Fibroblast of the aortic adventitia (primary cell): Measurements from ENCODE around the gene ELP4. TPM values are rescaled to one million over a fixed set of nuclear protein-coding genes. Genes with fewer than 3 reads are reported as not detected.
"Not testable (repeated sequence)": the region's sequence is repeated elsewhere in the genome, so short reads cannot be mapped to it uniquely, and the experiment has no call there.

Experiments
- DNase-seq: peaks from one replicate; pipeline ENCODE4 v3.0.0-alpha.2; 2010; ENCODE audit warnings: low read depth
- H3K4me3 ChIP-seq: 2 replicates; pipeline ENCODE4 v1.5.1; 2011; ENCODE audit warnings: low read depth, mild to moderate bottlenecking, control low read depth, low read length, moderate library complexity
- CTCF ChIP-seq: IDR thresholded peaks from 2 replicates; pipeline ENCODE4 v1.5.1; 2011; ENCODE audit warnings: mild to moderate bottlenecking, low read length, control low read depth, inconsistent platforms; ENCODE audit not compliant: insufficient read depth
- total RNA-seq: library from RNA; depleted of rRNA; stranded (reverse); fragments of >200 nt; gene quantifications from 2 replicates; pipeline ENCODE4 v1.2.3, GENCODE V29; 2012; ENCODE audit warnings: low replicate concordance

The ELP4 gene
- total RNA-seq, 1 donor, result 23.0 TPM

- no peak for TF ChIP-seq CTCF
- no peak for DNase-seq
Observed at GRCh38 chr11:31480930-31481329, 28.6 kb upstream of the ELP4 start.

GRCh38 chr11:31484497-31484896 is 25.1 kb upstream of the ELP4 start:
- peak; percentile 10 for DNase-seq

More at GRCh38 chr11:31480930-31481329, 28.6 kb upstream of the ELP4 start:
- no peak overlapping the region for H3K4me3 ChIP-seq

GRCh38 chr11:31487848-31488247 is 21.7 kb upstream of the ELP4 start:
- DNase-seq, result peak; percentile 83
- TF ChIP-seq CTCF, result peak; percentile 55

More at GRCh38 chr11:31484497-31484896, 25.1 kb upstream of the ELP4 start:
- no peak for TF ChIP-seq CTCF
- no peak overlapping the region for H3K4me3 ChIP-seq

GRCh38 chr11:31492320-31492913 is 17.1 kb upstream of the ELP4 start:
- TF ChIP-seq CTCF, result no peak
- DNase-seq, result peak; percentile 60
- H3K4me3 ChIP-seq, result no peak overlapping the region

More at GRCh38 chr11:31487848-31488247, 21.7 kb upstream of the ELP4 start:
- H3K4me3 ChIP-seq, result no peak overlapping the region

GRCh38 chr11:31493235-31493634 is 16.3 kb upstream of the ELP4 start:
- TF ChIP-seq CTCF, result no peak
- no peak overlapping the region for H3K4me3 ChIP-seq
- no peak for DNase-seq

- DNase-seq, H3K4me3 ChIP-seq: not testable (repeated sequence)
Observed at GRCh38 chr11:31493762-31494161, 15.8 kb upstream of the ELP4 start.

- no peak overlapping the region for H3K4me3 ChIP-seq
- no peak for DNase-seq
- TF ChIP-seq CTCF, result no peak
Observed at GRCh38 chr11:31499576-31500178, 9.9 kb upstream of the ELP4 start.
